GM18507 (cell line): ENCODE measurements around the gene DIPK1B.

Experiments
- DNase-seq: peaks from one replicate; pipeline ENCODE4 v3.0.0; 2011; ENCODE audit warnings: low read depth; ENCODE audit not compliant: insufficient read length; ENCODE audit errors: extremely low spot score
- FAIRE-seq: peaks from 2 replicates; lab custom pipeline; 2011; peaks lifted over from hg19 to GRCh38; lab: Jason Lieb, UNC

DIPK1B gene

GRCh38 chr9:136685216-136685615 lies 27.2 kb upstream of the DIPK1B start:
- FAIRE-seq (no peak), DNase-seq (no peak)

- DNase-seq (no peak), FAIRE-seq (no peak)
Observed at GRCh38 chr9:136685790-136686533, 26.4 kb upstream of the DIPK1B start.

GRCh38 chr9:136686534-136686793 lies 25.9 kb upstream of the DIPK1B start:
- DNase-seq, result no peak
- FAIRE-seq, result no peak

- FAIRE-seq, result peak; percentile 45
- peak; percentile 93 for DNase-seq
Observed at GRCh38 chr9:136686794-136687711, 25.3 kb upstream of the DIPK1B start, which contains the start of gene AGPAT2. AGPAT2 (minus strand) TSS chr9:136687457; CDS start chr9:136687357, 100 bp downstream.

- FAIRE-seq (no peak), DNase-seq (no peak)
Observed at GRCh38 chr9:136687721-136688223, 24.6 kb upstream of the DIPK1B start.

GRCh38 chr9:136688274-136689107 lies 23.9 kb upstream of the DIPK1B start:
- peak; percentile 75 for FAIRE-seq
- DNase-seq, result no peak

GRCh38 chr9:136689108-136689460 lies 23.3 kb upstream of the DIPK1B start:
- FAIRE-seq (no peak), DNase-seq (no peak)

GRCh38 chr9:136690104-136690805 lies 22.1 kb upstream of the DIPK1B start:
- FAIRE-seq (no peak), DNase-seq (no peak)

- DNase-seq, result no peak
Observed at GRCh38 chr9:136690806-136691261, 21.5 kb upstream of the DIPK1B start.

GRCh38 chr9:136691316-136692184 lies 20.8 kb upstream of the DIPK1B start:
- DNase-seq, result no peak
- no peak for FAIRE-seq

More at GRCh38 chr9:136690806-136691261, 21.5 kb upstream of the DIPK1B start:
- no peak for FAIRE-seq

- FAIRE-seq (no peak), DNase-seq (no peak)
Observed at GRCh38 chr9:136692185-136693134, 19.9 kb upstream of the DIPK1B start.

GRCh38 chr9:136693135-136693489 lies 19.3 kb upstream of the DIPK1B start:
- no peak for FAIRE-seq
- DNase-seq, result no peak

GRCh38 chr9:136693490-136694162 lies 18.7 kb upstream of the DIPK1B start:
- FAIRE-seq (no peak), DNase-seq (no peak)

- FAIRE-seq (peak; percentile 5), DNase-seq (no peak)
Observed at GRCh38 chr9:136694163-136694871, 18.1 kb upstream of the DIPK1B start.

- no peak for DNase-seq
- no peak for FAIRE-seq
Observed at GRCh38 chr9:136694872-136695247, 17.5 kb upstream of the DIPK1B start.

GRCh38 chr9:136695435-136695895 lies 16.9 kb upstream of the DIPK1B start:
- FAIRE-seq, result no peak

More at GRCh38 chr9:136695435-136695895, 16.9 kb upstream of the DIPK1B start:
- DNase-seq, result no peak
